ENCODE measurements around the gene TRUB2. TPM values are rescaled to one million over a fixed set of nuclear protein-coding genes. Genes with fewer than 3 reads are reported as not detected.
A peak's percentile ranks its signal among the peaks of the same experiment; 100 is the strongest.

The TRUB2 gene
- total and polyA plus RNA-seq, 2 of the 8 experiments (the other 6 are each of a cell fraction or from before 2014, with no cell fraction given), result 20.7 to 37.8 TPM

DNA sequence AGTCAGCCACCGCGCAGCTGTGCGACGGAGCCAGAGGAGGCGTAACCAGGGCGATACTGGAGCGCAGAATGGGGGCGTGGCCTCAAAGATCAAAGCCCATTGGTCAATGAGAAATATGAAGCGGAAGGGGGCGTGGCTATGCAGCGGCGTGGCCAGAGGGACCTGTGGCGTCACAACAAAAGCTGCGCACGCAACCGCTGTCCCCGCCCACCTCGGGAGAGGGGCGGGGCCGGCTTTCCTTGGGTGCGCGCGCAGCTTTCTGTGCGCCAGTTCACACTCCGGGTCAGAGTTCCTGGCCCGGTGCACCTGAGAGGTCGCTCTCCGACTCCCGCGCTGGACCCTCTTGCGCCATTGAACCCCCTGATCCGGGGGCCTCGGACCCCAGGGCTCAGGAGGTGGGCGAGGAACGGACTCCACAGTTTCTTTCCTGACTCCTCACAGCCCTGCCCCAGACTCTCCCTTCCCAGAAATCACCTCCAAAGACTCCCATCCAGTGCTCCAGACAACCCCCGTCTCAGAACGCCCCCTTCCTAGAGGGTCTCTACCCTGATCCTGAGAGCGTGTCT, 46.2 kb downstream of the TRUB2 start, which contains the start of gene SWI5 (continued):
- TF ChIP-seq SIN3A (conservative IDR thresholded peaks at IDR 0.05 in 1 of 2, IDR thresholded peaks at IDR 0.05 in 1 of 2; ENCODE audit: low read depth in 1 of 2, low read length in 2 of 2), result 0 out of 4 replicates have a peak, but pooled peaks of 1 of the 2 experiments have one; percentile 31
- TF ChIP-seq, protein P1, sequence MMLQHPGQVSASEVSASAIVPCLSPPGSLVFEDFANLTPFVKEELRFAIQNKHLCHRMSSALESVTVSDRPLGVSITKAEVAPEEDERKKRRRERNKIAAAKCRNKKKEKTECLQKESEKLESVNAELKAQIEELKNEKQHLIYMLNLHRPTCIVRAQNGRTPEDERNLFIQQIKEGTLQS (IDR thresholded peaks at IDR 0.05; ENCODE audit: insufficient read depth, low read depth, low read length), result no peak
- TF ChIP-seq TAF7 (optimal IDR thresholded peaks at IDR 0.05; ENCODE audit: borderline replicate concordance, low read depth, low read length), result peak; percentile 80
- TF ChIP-seq BCL11A (IDR thresholded peaks at IDR 0.05; ENCODE audit: low read depth in 2 of 2, low read length in 2 of 2), result no peak
- TF ChIP-seq ASH2L (IDR thresholded peaks at IDR 0.05; ENCODE audit: low read length), result no peak
- no peak for TF ChIP-seq SAP30 (IDR thresholded peaks at IDR 0.05; ENCODE audit: insufficient read depth, insufficient replicate concordance, low read length)
- no peak for TF ChIP-seq SRF (IDR thresholded peaks at IDR 0.05; ENCODE audit: low read depth, low read length)
- TF ChIP-seq GABPA (IDR thresholded peaks at IDR 0.05; ENCODE audit: borderline replicate concordance, insufficient read depth, low read length), result no peak
- TF ChIP-seq PHF8 (conservative IDR thresholded peaks at IDR 0.05; ENCODE audit: low read depth, low read length), result peak; percentile 95
- TF ChIP-seq TBP (IDR thresholded peaks at IDR 0.05; ENCODE audit: low read depth, low read length), result peak; percentile 86
- TF ChIP-seq BRCA1 (IDR thresholded peaks at IDR 0.05; ENCODE audit: low read depth, low read length), result no peak
- TF ChIP-seq POLR2A (IDR thresholded peaks at IDR 0.05; ENCODE audit: control extremely low read depth in 1 of 2, low read depth in 2 of 2, low read length in 2 of 2), result peak; percentile 96 to 99
- TF ChIP-seq, protein P2, sequence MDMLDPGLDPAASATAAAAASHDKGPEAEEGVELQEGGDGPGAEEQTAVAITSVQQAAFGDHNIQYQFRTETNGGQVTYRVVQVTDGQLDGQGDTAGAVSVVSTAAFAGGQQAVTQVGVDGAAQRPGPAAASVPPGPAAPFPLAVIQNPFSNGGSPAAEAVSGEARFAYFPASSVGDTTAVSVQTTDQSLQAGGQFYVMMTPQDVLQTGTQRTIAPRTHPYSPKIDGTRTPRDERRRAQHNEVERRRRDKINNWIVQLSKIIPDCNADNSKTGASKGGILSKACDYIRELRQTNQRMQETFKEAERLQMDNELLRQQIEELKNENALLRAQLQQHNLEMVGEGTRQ (IDR thresholded peaks at IDR 0.05; ENCODE audit: low read length), result peak; percentile 38; the same call in 1 of the 2 replicates
- TF ChIP-seq, protein P3, sequence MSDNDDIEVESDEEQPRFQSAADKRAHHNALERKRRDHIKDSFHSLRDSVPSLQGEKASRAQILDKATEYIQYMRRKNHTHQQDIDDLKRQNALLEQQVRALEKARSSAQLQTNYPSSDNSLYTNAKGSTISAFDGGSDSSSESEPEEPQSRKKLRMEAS (IDR thresholded peaks at IDR 0.05), result no peak
- no peak for TF ChIP-seq BACH1 (IDR thresholded peaks at IDR 0.05; ENCODE audit: low read length)
- TF ChIP-seq SIX5 (IDR thresholded peaks at IDR 0.05; ENCODE audit: low read depth, low read length), result no peak
- TF ChIP-seq YY1 (IDR thresholded peaks at IDR 0.05; ENCODE audit: low read depth, low read length), result peak; percentile 59; the same call in 1 of the 2 replicates
- TF ChIP-seq POLR2AphosphoS5 (IDR thresholded peaks at IDR 0.05; ENCODE audit: low read depth, low read length), result peak; percentile 96
- no peak for TF ChIP-seq JUN (IDR thresholded peaks at IDR 0.05; ENCODE audit: low read depth, low read length)
- peak; percentile 83 for TF ChIP-seq SP1 (IDR thresholded peaks at IDR 0.05; ENCODE audit: low read depth, low read length)
- TF ChIP-seq GTF2F1 (IDR thresholded peaks at IDR 0.05; ENCODE audit: borderline replicate concordance, low read depth, low read length), result no peak
- no peak for TF ChIP-seq RAD21 (IDR thresholded peaks at IDR 0.05 in 1 of 2, conservative IDR thresholded peaks at IDR 0.05 in 1 of 2; ENCODE audit: low read depth in 2 of 2, low read length in 2 of 2)
- no peak for TF ChIP-seq CBX5 (IDR thresholded peaks at IDR 0.05; ENCODE audit: low read depth, low read length)
